ENCODE measurements around the gene PDS5B. TPM values are rescaled to one million over a fixed set of nuclear protein-coding genes. Genes with fewer than 3 reads are reported as not detected.

The PDS5B gene
- total and polyA plus RNA-seq, 2 of the 8 experiments (the other 6 are each of a cell fraction or from before 2014, with no cell fraction given): 5.5 to 54.6 TPM

DNA sequence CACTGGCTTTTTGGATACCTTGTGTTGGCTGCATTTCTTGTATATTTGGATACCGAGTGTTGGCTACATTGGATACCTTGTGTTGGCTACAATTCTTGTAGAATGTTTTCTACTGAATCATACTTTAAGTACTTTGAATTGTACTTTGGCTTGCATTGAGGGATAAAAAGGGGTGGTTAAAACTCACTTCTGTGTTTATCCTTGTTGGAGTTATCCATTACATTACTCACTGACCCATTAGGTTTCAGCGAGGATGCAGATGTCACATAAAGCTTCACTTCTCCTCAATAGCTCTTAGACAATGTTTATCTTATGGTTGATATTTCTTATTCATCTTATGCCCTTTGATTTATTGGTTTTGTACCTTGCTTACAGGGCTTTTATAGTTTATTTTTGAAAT lies 43.1 kb downstream of the PDS5B start:
- no peak overlapping the region for H2BK120ac ChIP-seq (replicated peaks; ENCODE audit: low read depth, low read length)
- FAIRE-seq (no peak), DNase-seq (ENCODE audit: low read depth in 1 of 2, low spot score in 2 of 2) (no peak)
- no peak overlapping the region for H3K9ac ChIP-seq (replicated peaks in 1 of 4; ENCODE audit: extremely low read depth in 1 of 4, low read depth in 3 of 4, low read length in 3 of 4)
- H2BK5ac ChIP-seq (ENCODE audit: low read depth, low read length): no peak overlapping the region
- WGBS, 2 experiments (ENCODE audit: extremely low coverage in 1 of 2, insufficient coverage in 1 of 2, insufficient read length in 1 of 2, insufficient replicate concordance in 2 of 2, low coverage in 1 of 2, low lambda C conversion rate in 2 of 2, missing lambda C conversion rate in 1 of 2): 90% methylated on average over 2 of the region's 2 CpGs; no CpG with 5 or more reads in 1 of the 2 experiments
- no peak overlapping the region for H3K18ac ChIP-seq (ENCODE audit: extremely low read depth, low read length)
- peaks cover 8 to 9% of the 10 kb centered on the region in 2 experiments for H4K20me1 ChIP-seq (replicated peaks in 1 of 2; ENCODE audit: control insufficient read depth in 1 of 2, insufficient read depth in 2 of 2, low read length in 2 of 2)
- no peak overlapping the region for H4K5ac ChIP-seq (ENCODE audit: insufficient read length, low read depth, low read length)
- no peak overlapping the region for H2BK20ac ChIP-seq (ENCODE audit: low read length)
- H4K91ac ChIP-seq (replicated peaks; ENCODE audit: insufficient read length, low read length): no peak overlapping the region
- no peak overlapping the region for H3K4ac ChIP-seq (replicated peaks; ENCODE audit: insufficient read length, low read depth, low read length)
- no peak overlapping the region for H4K8ac ChIP-seq (ENCODE audit: extremely low read depth, insufficient read depth, low read length)
- no peak overlapping the region for H3K4me3 ChIP-seq (ENCODE audit: extremely low read depth in 1 of 4, insufficient read depth in 2 of 4, low read depth in 3 of 4, low read length in 4 of 4)
- H2BK12ac ChIP-seq (ENCODE audit: low read depth, low read length): no peak overlapping the region
- no peak overlapping the region for H3K27ac ChIP-seq (ENCODE audit: low read depth, low read length)
- no peak overlapping the region for H2BK15ac ChIP-seq (ENCODE audit: low read length)
- peaks cover 8% of the 10 kb centered on the region for H3K79me1 ChIP-seq (ENCODE audit: low read depth, low read length)
- ChIA-PET CTCF (ENCODE audit: partially characterized antibody) (interaction anchor here (0.6 to 1.8 kb wide), 2 partner anchors 48 to 107 kb away, joined by 3 to 5 read pairs; no protein-coding TSS in a partner anchor), POLR2A (ENCODE audit: partially characterized antibody) (no interaction called here)
- no peaks in the 10 kb centered on the region for H3K9me3 ChIP-seq (ENCODE audit: insufficient read depth in 2 of 2, low read depth in 1 of 2, low read length in 1 of 2)
- peaks cover 0 to 5% (median 2%) of the 10 kb centered on the region in 4 experiments; a peak in 4 of 7 replicates for H3K4me1 ChIP-seq (replicated peaks in 1 of 4; ENCODE audit: control insufficient read depth in 3 of 4, insufficient read depth in 4 of 4, low read length in 3 of 4)
- H3K36me3 ChIP-seq (ENCODE audit: control insufficient read depth in 2 of 4, insufficient read depth in 4 of 4, low read length in 3 of 4): no peaks in the 10 kb centered on the region
- no peak overlapping the region for H3K4me2 ChIP-seq (ENCODE audit: insufficient read depth in 1 of 2, low read depth in 2 of 2, low read length in 2 of 2)
- H3K79me2 ChIP-seq (ENCODE audit: control insufficient read depth in 1 of 2, insufficient read depth in 2 of 2, low read length in 2 of 2): peaks cover 4 to 89% of the 10 kb centered on the region in 2 experiments; a peak in 3 of 4 replicates
- H3K56ac ChIP-seq (replicated peaks; ENCODE audit: insufficient read length, low read depth, low read length): no peak overlapping the region
- H3K27me3 ChIP-seq (replicated peaks in 1 of 4; ENCODE audit: control insufficient read depth in 3 of 4, extremely low read depth in 1 of 4, insufficient read depth in 3 of 4, low read length in 3 of 4): no peaks in the 10 kb centered on the region
- H3K23ac ChIP-seq (ENCODE audit: insufficient read length): no peak overlapping the region
- H2AK5ac ChIP-seq (ENCODE audit: low read depth, low read length): no peak overlapping the region
- TF ChIP-seq RFX5 (IDR thresholded peaks at IDR 0.05; ENCODE audit: borderline replicate concordance, low read depth, low read length): no peak
- TF ChIP-seq CREB1 (IDR thresholded peaks at IDR 0.05): no peak
- TF ChIP-seq EGR1 (IDR thresholded peaks at IDR 0.05; ENCODE audit: borderline replicate concordance, low read depth, low read length): no peak
- TF ChIP-seq HDAC6 (IDR thresholded peaks at IDR 0.05; ENCODE audit: low read depth, low read length): no peak
- TF ChIP-seq, protein P1, sequence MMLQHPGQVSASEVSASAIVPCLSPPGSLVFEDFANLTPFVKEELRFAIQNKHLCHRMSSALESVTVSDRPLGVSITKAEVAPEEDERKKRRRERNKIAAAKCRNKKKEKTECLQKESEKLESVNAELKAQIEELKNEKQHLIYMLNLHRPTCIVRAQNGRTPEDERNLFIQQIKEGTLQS (IDR thresholded peaks at IDR 0.05; ENCODE audit: insufficient read depth, low read depth, low read length): no peak
- TF ChIP-seq, protein P2, sequence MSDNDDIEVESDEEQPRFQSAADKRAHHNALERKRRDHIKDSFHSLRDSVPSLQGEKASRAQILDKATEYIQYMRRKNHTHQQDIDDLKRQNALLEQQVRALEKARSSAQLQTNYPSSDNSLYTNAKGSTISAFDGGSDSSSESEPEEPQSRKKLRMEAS (IDR thresholded peaks at IDR 0.05): no peak
- TF ChIP-seq POLR2A (IDR thresholded peaks at IDR 0.05; ENCODE audit: control extremely low read depth in 1 of 2, low read depth in 2 of 2, low read length in 2 of 2): no peak
- no peak for TF ChIP-seq EZH2 (IDR thresholded peaks at IDR 0.05; ENCODE audit: low read depth, low read length, severe bottlenecking)
- no peak for TF ChIP-seq KDM5A (IDR thresholded peaks at IDR 0.05; ENCODE audit: low read length)
- no peak for TF ChIP-seq TEAD4 (IDR thresholded peaks at IDR 0.05; ENCODE audit: low read depth, low read length)
- TF ChIP-seq SP4 (IDR thresholded peaks at IDR 0.05; ENCODE audit: low read length): no peak
- no peak for TF ChIP-seq SIN3A (conservative IDR thresholded peaks at IDR 0.05 in 1 of 2, IDR thresholded peaks at IDR 0.05 in 1 of 2; ENCODE audit: low read depth in 1 of 2, low read length in 2 of 2)
- no peak for TF ChIP-seq CHD2 (IDR thresholded peaks at IDR 0.05; ENCODE audit: low read length)
- H3K14ac ChIP-seq (ENCODE audit: insufficient read length): no peak overlapping the region
- no peak overlapping the region for H2AFZ ChIP-seq (ENCODE audit: low read length)
- H3K23me2 ChIP-seq (ENCODE audit: low read depth, low read length): no peaks in the 10 kb centered on the region

Data from H1 (cell line).